Glutamatergic neuron (in vitro differentiated cells): ENCODE measurements around the gene ZNF649. TPM values are rescaled to one million over a fixed set of nuclear protein-coding genes. Genes with fewer than 3 reads are reported as not detected.
A peak's percentile ranks its signal among the peaks of the same experiment; 100 is the strongest.
"Not testable (repeated sequence)": the region's sequence is repeated elsewhere in the genome, so short reads cannot be mapped to it uniquely, and the experiment has no call there.

Source experiments
- DNase-seq: peaks from one replicate; pipeline ENCODE4 v3.0.0; 2022
- H3K27ac Mint-ChIP-seq: one replicate; pipeline ENCODE4 v1.8.0; 2020; ENCODE audit warnings: mild to moderate bottlenecking, mixed read lengths, inconsistent platforms; ENCODE audit not compliant: unreplicated experiment
- H3K27me3 Mint-ChIP-seq: one replicate; pipeline ENCODE4 v1.8.0; 2020; ENCODE audit warnings: mild to moderate bottlenecking, moderate library complexity, mixed read lengths, inconsistent platforms; ENCODE audit not compliant: unreplicated experiment
- H3K36me3 Mint-ChIP-seq: one replicate; pipeline ENCODE4 v1.8.0; 2020; ENCODE audit warnings: mild to moderate bottlenecking, mixed read lengths, inconsistent platforms; ENCODE audit not compliant: unreplicated experiment
- H3K4me1 Mint-ChIP-seq: one replicate; pipeline ENCODE4 v1.8.0; 2020; ENCODE audit warnings: mild to moderate bottlenecking, low read depth, mixed read lengths, inconsistent platforms; ENCODE audit not compliant: unreplicated experiment
- H3K4me3 Mint-ChIP-seq: one replicate; pipeline ENCODE4 v1.8.0; 2020; ENCODE audit warnings: mild to moderate bottlenecking, mixed read lengths, inconsistent platforms; ENCODE audit not compliant: unreplicated experiment
- H3K9me3 Mint-ChIP-seq: one replicate; pipeline ENCODE4 v1.8.0; 2020; ENCODE audit warnings: mild to moderate bottlenecking, moderate library complexity, mixed read lengths, inconsistent platforms; ENCODE audit not compliant: unreplicated experiment
- total RNA-seq: library from RNA; stranded (reverse); fragmentation: NEBNext Ultra II Directional; extraction: Animal tissue kit (Norgen Biotek cat#: 25700); gene quantifications from one replicate; pipeline ENCODE4 v1.2.1, GENCODE V29; 2021; ENCODE audit not compliant: unreplicated experiment
- TF ChIP-seq, protein P1 (sequence below): fragments of 200-600 bp; sonication (generic); IDR thresholded peaks from one replicate; pipeline ENCODE4 v1.5.0; 2021; ENCODE audit not compliant: partially characterized antibody, unreplicated experiment

The ZNF649 gene
- total RNA-seq, 1 donor from 2014 or later = 19.2 TPM

DNA sequence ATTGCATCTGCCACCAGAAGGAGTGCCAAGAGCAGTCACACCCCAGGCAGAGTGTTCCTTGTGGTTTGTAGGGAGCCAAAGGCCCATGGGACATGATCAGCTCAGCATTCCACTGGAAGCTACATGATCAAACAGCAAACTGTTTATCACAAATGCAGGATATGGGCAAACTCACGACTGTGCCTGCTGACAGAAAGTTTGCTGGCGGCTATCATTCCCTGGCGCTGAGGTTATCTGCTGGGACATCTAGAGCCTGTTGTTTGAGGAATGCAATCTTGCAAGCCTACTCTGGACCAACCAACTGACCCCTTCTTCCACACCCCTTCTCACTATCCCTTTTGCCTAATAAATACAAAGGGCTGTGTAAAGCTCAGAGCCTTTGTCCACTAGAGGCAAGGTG lies 14.8 kb upstream of the ZNF649 start:
- Mint-ChIP-seq H3K27ac (no peak overlapping the region), H3K4me3 (no peak overlapping the region), H3K27me3 (no peaks in the 10 kb centered on the region), H3K9me3 (peaks cover 21% of the 10 kb centered on the region), H3K4me1 (no peaks in the 10 kb centered on the region), H3K36me3 (peaks cover 42% of the 10 kb centered on the region)
- TF ChIP-seq, protein P1, sequence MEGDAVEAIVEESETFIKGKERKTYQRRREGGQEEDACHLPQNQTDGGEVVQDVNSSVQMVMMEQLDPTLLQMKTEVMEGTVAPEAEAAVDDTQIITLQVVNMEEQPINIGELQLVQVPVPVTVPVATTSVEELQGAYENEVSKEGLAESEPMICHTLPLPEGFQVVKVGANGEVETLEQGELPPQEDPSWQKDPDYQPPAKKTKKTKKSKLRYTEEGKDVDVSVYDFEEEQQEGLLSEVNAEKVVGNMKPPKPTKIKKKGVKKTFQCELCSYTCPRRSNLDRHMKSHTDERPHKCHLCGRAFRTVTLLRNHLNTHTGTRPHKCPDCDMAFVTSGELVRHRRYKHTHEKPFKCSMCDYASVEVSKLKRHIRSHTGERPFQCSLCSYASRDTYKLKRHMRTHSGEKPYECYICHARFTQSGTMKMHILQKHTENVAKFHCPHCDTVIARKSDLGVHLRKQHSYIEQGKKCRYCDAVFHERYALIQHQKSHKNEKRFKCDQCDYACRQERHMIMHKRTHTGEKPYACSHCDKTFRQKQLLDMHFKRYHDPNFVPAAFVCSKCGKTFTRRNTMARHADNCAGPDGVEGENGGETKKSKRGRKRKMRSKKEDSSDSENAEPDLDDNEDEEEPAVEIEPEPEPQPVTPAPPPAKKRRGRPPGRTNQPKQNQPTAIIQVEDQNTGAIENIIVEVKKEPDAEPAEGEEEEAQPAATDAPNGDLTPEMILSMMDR = no peak
- DNase-seq = no peak

DNA sequence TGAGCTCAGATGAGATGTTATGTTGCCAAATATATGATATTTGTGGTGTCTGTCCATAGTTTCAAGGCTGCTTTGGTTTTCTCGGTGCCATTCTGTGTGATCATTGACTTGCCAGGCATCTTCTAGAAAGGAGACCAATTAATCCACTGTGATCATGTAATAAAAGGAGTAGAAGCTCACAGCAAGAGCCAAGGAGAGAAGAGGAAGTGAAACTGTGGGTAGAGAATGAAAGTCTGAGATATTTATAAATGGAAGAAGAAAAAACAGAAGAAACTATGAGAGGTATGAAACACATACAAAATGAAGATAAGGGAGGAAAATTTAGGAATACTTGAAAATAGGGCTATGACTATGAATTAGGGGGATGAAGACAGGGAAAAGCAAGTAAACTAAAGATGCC lies 11.3 kb upstream of the ZNF649 start:
- Mint-ChIP-seq H3K9me3 (peaks cover 18% of the 10 kb centered on the region), H3K36me3 (peaks cover 26% of the 10 kb centered on the region), H3K4me3 (no peak overlapping the region), H3K27ac (no peak overlapping the region), H3K27me3 (peaks cover under 1% of the 10 kb centered on the region), H3K4me1 (no peaks in the 10 kb centered on the region)
- TF ChIP-seq, protein P1 = no peak
- no peak for DNase-seq

DNA sequence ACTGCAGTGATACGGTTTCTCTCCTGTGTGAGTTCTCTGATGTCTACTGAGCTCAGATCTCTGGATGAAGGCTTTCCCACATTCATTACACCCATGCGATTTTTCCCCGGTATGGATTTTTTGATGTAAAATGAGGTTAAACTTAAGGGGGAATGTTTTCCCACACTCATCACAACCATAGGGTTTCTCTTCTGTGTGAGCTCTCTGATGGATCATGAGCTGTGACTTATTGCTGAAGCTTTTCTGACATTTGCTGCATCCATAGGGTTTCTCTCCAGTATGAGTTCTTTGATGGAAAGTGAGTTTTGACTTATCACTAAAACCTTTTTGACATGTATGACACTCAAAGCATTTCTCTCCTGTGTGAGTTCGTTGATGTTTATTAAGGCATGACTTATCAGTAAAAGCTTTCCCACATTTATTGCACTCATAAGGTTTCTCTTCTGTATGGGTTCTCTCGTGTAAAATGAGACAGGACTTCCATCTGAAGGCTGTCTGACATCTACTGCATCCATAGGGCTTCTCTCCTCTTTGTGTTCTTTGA lies 10.6 kb upstream of the ZNF649 start:
- H3K27me3 Mint-ChIP-seq = peaks cover 4% of the 10 kb centered on the region
- DNase-seq = no peak
- no peak overlapping the region for H3K27ac Mint-ChIP-seq
- TF ChIP-seq, protein P1 = no peak
- peaks cover 25% of the 10 kb centered on the region for H3K36me3 Mint-ChIP-seq
- no peaks in the 10 kb centered on the region for H3K4me1 Mint-ChIP-seq
- H3K9me3 Mint-ChIP-seq = peaks cover 14% of the 10 kb centered on the region
- no peak overlapping the region for H3K4me3 Mint-ChIP-seq

DNA sequence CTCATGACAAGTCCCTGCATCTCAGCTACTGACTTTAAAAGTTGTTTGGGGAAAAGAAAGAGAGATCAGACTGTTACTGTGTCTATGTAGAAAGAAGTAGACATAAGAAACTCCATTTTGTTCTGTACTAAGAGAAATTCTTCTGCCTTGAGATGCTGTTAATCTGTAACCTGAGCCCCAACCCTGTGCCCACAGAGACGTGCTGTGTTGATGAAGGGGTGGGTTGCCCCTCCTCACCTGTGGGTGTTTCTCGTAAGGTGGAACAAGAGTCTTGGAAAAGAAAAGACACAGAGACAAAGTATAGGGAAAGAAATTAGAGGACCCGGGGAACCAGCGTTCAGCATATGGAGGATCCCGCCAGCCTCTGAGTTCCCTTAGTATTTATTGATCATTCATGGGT lies 3.2 kb upstream of the ZNF649 start:
- peaks cover 23% of the 10 kb centered on the region for H3K9me3 Mint-ChIP-seq
- not testable (repeated sequence) for H3K4me3 Mint-ChIP-seq, H3K4me1 Mint-ChIP-seq, H3K27me3 Mint-ChIP-seq, DNase-seq
- H3K36me3 Mint-ChIP-seq = peaks cover 28% of the 10 kb centered on the region
- H3K27ac Mint-ChIP-seq = peak overlapping the region; percentile 18

DNA sequence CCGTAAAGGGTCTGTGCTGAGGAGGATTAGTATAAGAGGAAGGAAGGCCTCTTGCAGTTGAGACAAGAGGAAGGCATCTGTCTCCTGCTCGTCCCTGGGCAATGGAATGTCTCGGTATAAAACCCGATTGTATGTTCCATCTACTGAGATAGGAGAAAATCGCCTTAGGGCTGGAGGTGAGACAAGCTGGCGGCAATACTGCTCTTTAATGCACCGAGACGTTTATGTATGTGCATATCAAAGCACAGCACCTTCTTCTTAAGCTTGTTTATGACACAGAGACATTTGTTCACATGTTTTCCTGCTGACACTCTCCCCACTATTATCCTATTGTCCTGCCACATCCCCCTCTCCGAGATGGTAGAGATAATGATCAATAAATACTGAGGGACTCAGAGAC lies 1.3 kb upstream of the ZNF649 start:
- H3K36me3 Mint-ChIP-seq = peaks cover 34% of the 10 kb centered on the region
- DNase-seq, H3K27me3 Mint-ChIP-seq, H3K4me1 Mint-ChIP-seq, H3K4me3 Mint-ChIP-seq, H3K27ac Mint-ChIP-seq: not testable (repeated sequence)
- peaks cover 23% of the 10 kb centered on the region for H3K9me3 Mint-ChIP-seq

DNA sequence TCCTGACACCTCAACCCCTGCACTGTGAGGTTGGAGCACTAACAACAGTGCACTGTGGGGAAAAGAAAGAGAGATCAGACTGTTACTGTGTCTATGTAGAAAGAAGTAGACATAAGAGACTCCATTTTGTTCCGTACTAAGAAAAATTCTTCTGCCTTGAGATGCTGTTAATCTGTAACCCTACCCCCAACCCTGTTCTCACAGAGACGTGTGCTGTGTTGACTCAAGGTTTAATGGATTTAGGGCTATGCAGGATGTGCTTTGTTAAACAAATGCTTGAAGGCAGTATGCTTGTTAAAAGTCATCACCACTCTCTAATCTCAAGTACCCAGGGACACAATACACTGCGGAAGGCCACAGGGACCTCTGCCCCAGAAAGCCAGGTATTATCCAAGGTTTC lies 822 bp upstream of the ZNF649 start:
- H3K4me1 Mint-ChIP-seq, H3K27me3 Mint-ChIP-seq, DNase-seq: not testable (repeated sequence)
- H3K27ac Mint-ChIP-seq = peak overlapping the region; percentile 97
- peak overlapping the region; percentile 100 for H3K4me3 Mint-ChIP-seq
- peaks cover 39% of the 10 kb centered on the region for H3K36me3 Mint-ChIP-seq
- peaks cover 23% of the 10 kb centered on the region for H3K9me3 Mint-ChIP-seq
